Activated CD4-positive, alpha-beta T cell treated with anti-CD3 and anti-CD28 coated beads, Interleukin-2, amount 50 U/mL, for 4 hours (primary cell): Measurements from ENCODE around the gene MARCO.
"Not testable (repeated sequence)": the region's sequence is repeated elsewhere in the genome, so short reads cannot be mapped to it uniquely, and the experiment has no call there.

Source experiments
- DNase-seq, 2 experiments: peaks; one replicate each; pipeline ENCODE4 v3.0.0-alpha.2; 2020

MARCO gene

DNA sequence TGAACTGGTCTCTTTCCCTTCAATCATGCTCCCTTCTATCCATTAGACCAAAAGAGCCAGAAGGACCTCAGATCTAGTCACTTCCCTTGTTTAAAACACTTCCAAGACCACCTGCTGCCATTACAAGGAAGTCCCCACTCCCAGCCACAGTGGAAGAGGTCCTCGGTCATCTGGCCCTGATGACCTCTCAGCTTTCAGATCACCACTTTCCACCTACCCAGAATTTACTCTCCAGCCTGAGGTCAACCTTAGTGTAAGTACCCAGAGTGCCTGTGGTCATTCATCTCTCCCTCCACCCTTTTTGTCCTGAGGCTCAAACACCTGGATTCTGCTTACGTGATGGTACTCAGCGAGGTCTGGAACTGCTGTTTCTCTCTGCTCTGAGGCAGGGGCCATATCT, 67.1 kb downstream of the MARCO start:
- no peak for DNase-seq

DNA sequence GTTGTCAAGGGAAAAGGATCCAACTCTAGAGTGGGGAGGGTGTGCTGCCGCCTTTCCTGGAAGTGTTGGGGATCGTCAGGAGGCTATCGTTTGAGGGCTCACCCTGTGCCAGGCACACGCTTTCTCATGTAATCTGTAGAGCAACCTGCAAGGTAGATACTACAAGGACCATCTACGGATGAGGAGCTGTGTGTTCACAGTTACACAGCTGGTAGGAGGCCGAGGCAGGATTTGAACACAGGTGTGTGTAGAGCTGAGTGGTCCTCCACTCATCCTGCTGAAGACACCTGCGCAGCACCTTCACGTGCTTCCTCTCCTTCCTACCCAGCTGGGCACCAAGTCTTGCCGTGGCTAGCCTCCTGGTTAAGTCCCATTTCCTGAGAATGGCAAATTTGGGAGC, 68.3 kb downstream of the MARCO start:
- DNase-seq: no peak

DNA sequence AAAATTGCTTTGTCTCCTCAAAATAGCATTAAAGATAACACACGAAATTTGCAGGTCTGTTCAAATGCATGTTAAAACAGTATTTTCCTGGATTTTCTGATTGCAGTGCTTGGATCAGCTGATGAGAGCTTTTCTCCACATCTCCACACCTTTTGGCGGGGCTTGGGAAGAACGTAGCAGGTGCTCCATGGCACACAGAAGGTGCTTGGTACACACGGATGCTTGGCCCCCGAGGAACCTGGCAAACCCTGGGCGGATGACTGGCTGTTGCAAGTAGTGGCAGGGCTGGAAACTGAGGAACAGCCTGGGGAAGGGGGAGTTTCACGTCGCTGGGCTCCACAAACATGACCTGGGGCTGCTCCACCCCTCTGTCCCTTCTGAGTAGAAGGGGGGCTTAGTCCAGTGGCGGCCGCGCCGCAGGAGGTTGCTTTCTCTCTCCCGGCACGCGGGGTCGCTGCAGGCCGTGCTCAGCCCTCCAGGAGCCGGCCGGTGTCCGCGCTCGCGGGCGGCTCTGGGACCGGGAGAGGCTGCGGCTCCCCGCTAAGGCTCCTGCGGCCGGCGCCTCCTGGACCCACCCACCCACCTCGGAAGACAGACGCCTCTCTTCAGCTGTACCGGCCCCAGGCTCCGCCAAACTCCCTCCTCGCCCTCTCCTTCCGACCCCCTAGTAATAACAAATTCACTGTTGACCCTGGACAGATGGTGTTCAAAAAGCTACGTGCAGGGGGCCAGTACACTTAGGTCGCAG, 69.3 kb downstream of the MARCO start:
- DNase-seq: no peak

DNA sequence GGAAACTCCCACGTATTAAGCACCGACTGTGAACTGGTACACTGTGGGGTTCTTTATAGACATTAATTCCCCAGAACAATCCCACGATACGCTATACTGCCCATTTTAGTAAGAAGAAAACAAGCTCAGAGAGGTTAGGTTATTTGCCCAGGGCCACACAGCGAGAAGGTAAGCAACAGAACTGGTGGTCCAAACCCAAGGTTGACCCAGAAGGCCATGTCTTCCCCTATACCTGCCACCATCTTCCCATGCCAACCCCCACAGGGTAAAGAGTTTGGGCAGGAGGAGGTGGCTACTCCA, 69.9 kb downstream of the MARCO start:
- DNase-seq: no peak

DNA sequence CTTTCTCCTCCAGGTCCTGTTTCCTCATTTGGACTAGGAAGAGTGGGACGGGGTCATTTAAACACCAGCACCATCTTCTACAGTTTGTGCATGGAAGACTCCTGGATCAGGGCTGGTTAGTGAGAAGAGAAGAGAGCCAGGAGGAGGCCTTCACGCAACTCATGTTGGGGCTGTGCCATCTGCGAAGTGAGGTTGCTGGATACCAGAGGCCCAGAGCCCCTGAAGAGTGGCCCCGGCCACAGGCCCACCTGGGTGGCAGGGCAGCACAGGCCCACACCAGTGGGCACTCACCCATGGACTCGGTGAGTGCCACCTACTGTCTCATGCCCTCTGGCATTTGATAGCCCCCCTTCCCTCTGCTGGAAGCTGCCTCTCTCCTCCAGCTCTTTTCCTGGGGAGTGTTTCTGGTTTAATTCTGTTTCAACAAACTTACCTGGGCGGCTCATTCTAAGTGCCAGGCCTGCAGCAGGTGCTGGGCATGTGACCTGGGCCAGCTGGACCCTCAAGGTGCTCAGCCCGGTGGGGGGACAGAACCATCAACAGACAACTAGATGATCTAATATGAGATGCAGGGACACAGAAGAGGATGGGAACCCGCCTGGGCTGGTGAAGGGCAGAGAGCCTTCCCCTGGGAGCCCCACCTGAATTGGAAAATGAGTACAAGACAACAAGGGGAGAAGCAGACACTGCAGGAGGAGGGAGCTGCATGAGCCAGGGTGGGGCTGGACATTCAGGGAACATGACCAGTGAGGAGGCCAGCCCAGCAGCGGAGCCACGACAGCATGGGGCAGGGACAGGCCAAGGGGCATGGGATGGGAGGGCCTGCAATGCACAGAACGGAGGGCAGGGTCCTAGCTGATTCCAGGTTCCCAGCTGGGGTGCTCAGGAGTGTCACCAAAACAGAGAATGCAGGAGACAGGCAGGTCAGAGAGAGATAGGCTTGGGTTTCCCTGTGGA, 70.6 kb downstream of the MARCO start:
- no peak for DNase-seq

DNA sequence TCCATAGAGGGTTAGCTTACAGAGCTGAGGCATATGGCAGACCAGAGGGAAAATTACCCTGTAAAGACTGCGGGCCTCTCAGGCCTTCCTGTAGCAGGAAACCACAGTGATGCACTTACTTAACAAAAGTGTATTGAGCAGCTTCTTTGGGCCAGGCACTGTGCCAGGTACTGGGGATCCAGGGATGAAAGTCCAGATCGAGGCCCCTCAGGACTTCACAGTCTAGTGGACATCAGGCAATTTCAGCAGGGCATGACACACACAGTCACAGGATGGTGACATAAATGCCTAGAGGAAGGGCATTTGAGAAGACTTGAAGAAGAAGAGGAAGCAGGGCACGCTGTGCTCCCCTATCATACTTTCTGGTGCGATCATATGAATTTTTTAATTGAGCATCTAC, 71.7 kb downstream of the MARCO start:
- DNase-seq: no peak

DNA sequence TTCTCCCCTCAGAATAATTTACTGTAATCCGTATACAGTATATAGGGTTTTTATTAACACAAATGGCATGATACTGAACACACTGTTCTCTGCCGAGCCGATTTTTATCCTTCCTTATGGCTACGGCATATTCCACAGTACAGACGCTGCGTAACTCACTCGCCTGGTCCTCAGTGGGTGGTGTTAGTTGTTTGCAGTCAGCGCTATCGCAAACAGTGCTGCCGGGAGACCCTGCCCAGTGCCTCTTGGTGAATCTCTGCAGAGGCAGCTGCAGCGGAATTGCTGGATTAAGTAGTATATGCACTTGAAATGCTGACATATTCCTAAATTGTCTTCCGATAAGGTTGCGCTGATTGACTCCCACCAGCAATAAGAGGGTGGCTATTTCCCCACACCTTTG, 73.9 kb downstream of the MARCO start:
- no peak for DNase-seq

DNA sequence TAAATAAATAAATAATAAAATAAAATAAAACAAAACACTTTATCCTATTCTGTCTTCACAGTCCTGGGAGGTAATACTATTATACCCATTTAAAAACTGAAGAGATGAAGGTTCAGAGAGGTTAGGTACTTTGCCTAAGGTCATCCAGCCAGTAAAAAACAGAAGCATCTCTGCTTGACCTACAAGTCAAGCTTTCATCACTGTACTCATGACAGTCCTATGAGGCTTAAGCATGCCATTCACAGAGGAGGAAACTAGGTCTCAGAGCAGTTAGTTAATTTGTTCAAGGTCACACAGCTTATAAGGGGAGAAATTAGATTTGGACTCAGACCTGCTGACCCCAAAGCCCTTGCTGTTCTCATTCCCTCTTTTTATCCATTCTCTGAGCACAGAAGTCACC, 77.5 kb downstream of the MARCO start:
- no peak for DNase-seq

DNA sequence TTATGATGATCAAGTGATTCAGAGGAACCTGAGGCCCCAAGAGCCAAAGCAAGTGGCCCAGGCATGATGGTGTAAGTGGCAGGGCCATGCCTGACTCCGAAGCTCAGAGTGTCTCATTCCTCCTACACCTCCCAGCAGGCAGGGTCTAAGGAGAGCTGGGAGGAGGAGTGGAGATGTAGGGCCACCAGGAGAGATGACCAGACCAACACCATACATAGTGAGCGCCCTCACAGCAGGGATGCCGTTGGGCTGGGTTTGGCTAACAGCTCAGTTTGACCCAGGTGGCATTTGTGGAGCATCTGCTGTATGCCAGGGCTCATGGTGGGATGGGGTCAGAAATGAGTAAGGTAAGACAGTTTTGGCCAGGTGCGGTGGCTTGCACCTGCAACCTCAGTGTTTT, 80.7 kb downstream of the MARCO start:
- DNase-seq: no peak

DNA sequence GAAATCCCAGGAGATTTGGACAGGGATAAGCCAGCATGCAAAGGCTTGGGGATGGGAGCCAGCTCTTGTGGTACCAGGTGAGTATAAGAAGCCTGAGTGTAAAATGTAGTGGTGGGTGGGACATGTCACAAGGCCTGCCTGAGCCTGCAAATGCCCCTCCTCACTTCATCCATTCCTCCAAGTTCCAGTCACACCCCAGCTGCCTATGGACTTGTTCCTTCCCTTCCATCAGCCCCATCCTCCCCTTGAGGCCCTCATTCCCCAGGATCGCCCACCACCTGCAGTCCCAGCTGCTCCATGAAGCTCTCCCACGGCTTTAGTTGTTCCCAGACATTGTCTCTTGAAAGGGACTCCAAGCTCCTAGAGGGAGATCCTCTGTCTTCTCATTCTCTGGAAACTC, 81.5 kb downstream of the MARCO start:
- no peak for DNase-seq

DNA sequence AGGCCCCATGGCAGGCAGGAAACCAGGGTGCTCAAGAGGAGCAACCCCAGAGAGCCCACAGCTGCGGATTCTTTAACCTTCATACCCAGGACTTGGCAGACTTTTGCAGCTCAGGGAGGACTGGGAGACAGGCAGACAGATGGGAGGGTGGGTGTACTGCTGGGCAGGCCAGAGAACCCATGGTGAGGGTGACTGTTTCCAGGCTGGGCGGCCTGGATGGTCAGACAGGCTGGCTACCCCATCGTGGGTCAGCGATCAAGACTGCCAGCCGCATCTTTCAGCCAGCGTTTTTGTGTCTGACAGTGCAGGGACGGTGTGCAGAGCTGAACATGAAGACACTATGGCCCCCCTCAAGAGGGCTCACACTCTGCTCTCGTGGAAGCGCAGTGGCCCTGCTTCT, 82.2 kb downstream of the MARCO start:
- no peak for DNase-seq

DNA sequence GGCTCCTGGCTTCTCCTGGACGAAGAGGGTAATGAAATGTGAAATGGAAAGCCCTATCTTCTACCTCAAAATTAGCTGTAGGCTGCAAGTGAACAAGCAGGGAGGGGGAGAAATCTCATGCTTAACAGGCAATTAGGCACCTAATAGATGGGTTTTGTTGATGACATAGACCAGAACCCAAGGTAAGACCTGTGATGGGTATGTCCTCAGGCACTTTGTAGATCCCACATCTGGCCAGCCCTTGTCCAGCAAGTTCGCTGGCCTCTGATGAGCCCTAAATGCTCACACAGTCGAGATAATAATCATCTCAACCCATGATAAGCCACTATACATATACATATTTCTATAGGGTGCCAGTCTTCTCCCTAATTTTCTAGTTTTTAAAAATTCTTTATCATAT, 82.6 kb downstream of the MARCO start:
- DNase-seq: no peak

DNA sequence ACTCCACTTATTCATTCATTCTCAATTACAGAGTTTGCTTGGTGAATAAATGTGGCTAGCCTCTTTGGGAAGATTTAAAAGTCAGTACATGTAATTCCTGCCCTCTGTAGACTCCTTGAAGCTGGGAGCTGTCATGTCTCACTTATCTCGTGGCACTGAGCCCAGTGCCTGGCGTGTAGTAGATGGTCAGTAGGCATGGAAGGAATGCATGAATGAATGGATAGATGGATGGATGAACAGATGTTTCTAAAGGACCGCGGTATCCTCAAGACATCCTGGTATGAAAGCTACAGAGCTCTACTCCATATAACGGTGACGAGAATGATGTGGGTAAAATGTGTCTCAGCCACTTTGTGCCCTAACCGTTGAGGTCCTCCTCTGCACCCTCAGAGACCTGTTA, 83.0 kb downstream of the MARCO start:
- DNase-seq: no peak

DNA sequence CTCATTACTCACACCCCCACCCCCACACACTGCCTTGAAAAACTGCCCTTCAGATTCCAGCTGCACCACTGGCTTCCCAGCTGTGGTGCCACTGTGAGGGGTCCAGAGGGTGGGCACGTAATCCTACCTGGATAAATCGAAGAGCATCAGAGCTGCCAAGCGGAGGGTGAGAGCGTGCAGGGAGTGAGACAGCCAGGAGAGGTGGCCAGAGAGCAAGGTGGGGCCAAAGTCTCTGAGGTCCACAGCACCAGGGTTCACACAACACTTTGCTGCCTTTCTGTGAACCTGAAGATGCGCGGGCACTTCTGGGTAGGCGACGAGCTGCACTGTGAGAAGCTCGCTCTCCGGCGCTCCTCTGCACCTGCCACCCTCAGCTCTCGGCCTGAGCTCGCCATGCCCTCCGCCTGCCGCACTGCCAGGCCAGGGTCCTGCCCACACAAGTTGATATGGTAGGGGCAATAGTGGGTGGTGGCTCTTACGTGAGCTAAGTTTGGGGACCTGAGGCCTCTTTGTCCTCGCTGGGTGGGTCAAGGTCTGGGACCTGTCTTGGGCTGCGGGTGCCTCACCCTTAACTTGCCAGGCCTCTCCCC, 83.9 kb downstream of the MARCO start:
- no peak for DNase-seq

DNA sequence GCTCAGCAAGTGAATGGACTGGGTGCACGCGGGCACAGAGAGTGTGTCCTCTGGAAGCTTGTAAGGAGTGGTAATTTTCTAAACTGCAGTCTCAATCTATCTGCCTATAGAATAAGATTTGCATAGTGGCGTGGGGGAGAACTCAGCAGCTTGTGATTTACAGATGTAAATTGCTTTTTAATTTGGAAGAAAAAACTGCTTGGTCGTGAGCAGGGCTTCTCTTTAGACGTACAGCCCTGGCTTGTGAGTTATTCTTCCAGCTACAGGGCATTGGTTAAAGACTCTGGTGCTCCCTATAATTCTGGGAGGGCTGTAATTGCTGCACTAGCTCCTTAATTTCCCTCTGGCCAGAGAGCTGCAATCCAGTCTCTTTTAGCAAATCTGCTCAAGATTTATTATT, 84.9 kb downstream of the MARCO start:
- no peak for DNase-seq

DNA sequence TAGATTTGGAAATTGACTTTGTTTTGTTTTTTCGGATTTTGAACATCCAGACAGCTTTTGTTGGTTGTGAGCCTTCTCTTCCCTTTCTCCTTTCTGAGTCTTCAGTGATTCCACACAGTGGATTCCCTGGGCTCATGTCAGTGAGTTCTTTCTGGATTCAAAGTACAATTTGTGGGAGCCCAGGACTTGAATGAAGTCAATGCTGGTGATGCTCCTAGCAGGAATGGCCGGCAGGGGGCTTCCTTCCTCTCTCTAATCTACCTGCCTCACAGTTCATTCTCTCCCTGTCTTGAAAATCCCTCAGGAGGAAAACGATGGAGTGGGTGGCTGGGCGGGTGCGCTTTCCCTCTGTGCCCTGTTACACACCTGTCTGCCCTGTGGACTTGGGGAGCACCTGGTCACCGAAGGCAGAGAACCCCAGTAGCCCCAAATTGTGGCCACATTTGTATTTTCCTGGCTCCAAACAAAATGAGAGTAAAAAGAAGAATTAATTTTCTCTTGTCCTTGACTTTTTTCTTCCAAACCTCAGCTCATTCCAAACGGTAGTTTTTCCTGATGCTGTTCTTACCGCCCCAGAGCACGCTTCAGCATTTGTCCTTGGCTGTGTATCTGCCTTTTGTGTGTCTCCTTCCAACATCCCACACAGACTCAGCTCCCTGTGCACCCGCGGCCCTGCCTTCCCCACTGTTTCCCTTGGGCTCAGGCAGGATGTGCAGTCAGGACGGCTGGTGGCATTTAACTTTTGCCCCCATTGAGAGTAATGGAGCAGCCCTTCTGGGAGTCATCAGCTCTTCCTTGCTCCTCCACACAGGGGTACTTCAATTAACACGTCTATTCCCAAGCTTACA, 86.6 kb downstream of the MARCO start:
- DNase-seq: no peak

DNA sequence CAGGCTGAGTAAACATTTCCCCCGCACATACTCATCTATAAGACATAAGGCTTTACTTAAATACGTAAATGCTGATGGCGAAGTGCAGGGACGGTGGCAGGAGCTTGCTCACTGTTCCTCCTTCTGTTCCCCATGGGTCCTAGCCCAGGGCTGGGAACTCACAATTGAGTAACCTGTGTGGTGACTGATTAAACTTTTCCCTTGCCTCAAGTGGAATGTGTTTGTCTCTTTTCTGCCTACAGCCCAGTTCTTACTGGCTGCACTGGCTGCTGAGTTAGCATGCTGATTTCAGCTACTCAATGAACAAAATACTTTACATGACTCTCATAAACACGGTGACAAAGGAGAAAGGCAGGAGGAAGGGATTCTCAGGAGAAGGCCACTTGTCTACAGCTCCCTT, 87.3 kb downstream of the MARCO start:
- DNase-seq: no peak

DNA sequence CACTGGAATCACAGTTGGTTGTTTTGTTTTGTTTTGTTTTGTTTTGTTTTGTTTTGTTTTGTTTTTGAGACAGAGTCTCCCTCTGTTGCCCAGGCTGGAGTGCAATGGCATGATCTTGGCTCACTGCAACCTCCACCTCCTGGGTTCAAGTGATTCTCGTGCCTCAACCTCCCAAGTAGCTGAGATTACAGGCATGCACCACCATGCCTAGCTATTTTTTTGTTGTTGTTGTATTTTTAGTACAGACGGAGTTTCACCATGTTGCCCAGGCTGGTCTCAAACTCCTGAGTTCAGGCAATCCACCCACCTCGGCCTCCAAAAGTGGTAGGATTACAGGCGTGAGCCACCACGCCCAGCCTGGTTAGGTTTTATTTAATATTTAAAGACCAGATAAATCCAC, 95.9 kb downstream of the MARCO start:
- not testable (repeated sequence) for DNase-seq

DNA sequence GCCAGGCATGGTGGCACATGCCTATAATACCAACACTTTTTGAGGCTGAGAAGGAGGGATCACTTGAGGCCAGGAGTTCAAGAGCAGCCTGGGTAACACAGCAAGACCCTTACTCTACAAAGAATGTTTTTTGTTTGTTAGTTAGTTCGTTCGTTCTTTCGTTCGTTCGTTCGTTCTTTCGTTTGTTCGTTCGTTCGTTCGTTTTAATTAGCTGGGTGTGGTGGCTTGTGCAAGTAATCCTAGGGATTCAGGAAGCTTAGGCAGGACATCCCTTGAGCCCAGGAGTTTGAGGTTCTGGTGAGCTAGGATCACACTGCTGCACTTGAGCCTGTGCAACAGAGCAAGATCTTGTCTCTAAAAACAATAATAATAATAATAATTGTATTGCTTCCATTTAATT, 98.7 kb downstream of the MARCO start:
- no peak for DNase-seq
